SK-N-SH (cell line): ENCODE data around the gene ADPRHL1. TPM values are rescaled to one million over a fixed set of nuclear protein-coding genes. Genes with fewer than 3 reads are reported as not detected.

Experiments
- CTCF ChIA-PET: fragments of 300-600, 350-600 bp; formaldehyde crosslinking; extraction: SDS; loops from one replicate; lab custom pipeline; 2021; lab: Yijun Ruan, JAX
- POLR2A ChIA-PET: fragments of 350-600 bp; sonication (Branson Sonifier 250); formaldehyde crosslinking; extraction: SDS; loops from one replicate; lab custom pipeline; 2020; ENCODE audit warnings: antibody characterized with exemption, inconsistent platforms; lab: Yijun Ruan, JAX
- DNase-seq: peaks from one replicate; pipeline ENCODE4 v3.0.0; 2012
- H2AFZ ChIP-seq: fragments of 200-600 bp; sonication (generic); 2 replicates; pipeline ENCODE4 v1.8.1; 2016; ENCODE audit warnings: antibody characterized with exemption, mild to moderate bottlenecking, low read depth
- H3F3A ChIP-seq: fragments of 200-600 bp; sonication (generic); replicated peaks from 2 replicates; pipeline ENCODE3; 2016; ENCODE audit warnings: antibody characterized with exemption, mild to moderate bottlenecking; ENCODE audit not compliant: insufficient read depth
- H3K27ac ChIP-seq, 2 experiments: fragments of 200-500 bp in 1 of 2; fragments of 200-600 bp in 1 of 2; sonication (Bioruptor generic) in 1 of 2; sonication (generic), shearing (Covaris generic) in 1 of 2; 2 replicates each; pipeline versions ENCODE4 v1.5.1 to v1.6.1; 2014 to 2016; ENCODE audit warnings: low read depth in 2 of 2, inconsistent platforms in 1 of 2, low read length in 1 of 2, mild to moderate bottlenecking in 1 of 2, mixed read lengths in 1 of 2
- H3K27me3 ChIP-seq: fragments of 200-600 bp; sonication (generic), shearing (Covaris generic); 2 replicates; pipeline ENCODE4 v1.6.1; 2016; ENCODE audit warnings: mixed run types; ENCODE audit not compliant: insufficient read depth
- H3K36me3 ChIP-seq, 2 experiments: fragments of 200-500 bp in 1 of 2; fragments of 200-600 bp in 1 of 2; sonication (Bioruptor generic) in 1 of 2; sonication (generic) in 1 of 2; replicated peaks in 1 of 2; 2 replicates each; pipeline versions ENCODE3 to v1.5.1; 2014 to 2016; ENCODE audit warnings: low read length in 1 of 2, mild to moderate bottlenecking in 1 of 2; ENCODE audit not compliant: insufficient read depth in 2 of 2, control insufficient read depth in 1 of 2
- H3K4me1 ChIP-seq, 2 experiments: fragments of 200-500 bp in 1 of 2; fragments of 200-600 bp in 1 of 2; sonication (Bioruptor generic) in 1 of 2; sonication (generic), shearing (Covaris generic) in 1 of 2; 2 replicates each; pipeline versions ENCODE4 v1.5.1 to v1.6.1; 2014 to 2016; ENCODE audit warnings: low read depth in 1 of 2, low read length in 1 of 2, mixed run types in 1 of 2; ENCODE audit not compliant: insufficient read depth in 2 of 2, control insufficient read depth in 1 of 2
- H3K4me2 ChIP-seq: fragments of 200-600 bp; sonication (generic), shearing (Covaris generic); 2 replicates; pipeline ENCODE4 v1.6.1; 2017; ENCODE audit warnings: mixed run types
- H3K4me3 ChIP-seq, 2 experiments: fragments of 200-500 bp in 1 of 2; fragments of 200-600 bp in 1 of 2; sonication (Bioruptor generic) in 1 of 2; sonication (generic), shearing (Covaris generic) in 1 of 2; 2 replicates each; pipeline versions ENCODE4 v1.5.1 to v1.8.1; 2014 to 2016; ENCODE audit warnings: low read depth in 2 of 2, inconsistent platforms in 1 of 2, low read length in 1 of 2, mild to moderate bottlenecking in 1 of 2, mixed read lengths in 1 of 2, moderate library complexity in 1 of 2
- H3K79me2 ChIP-seq: fragments of 200-600 bp; sonication (generic); 2 replicates; pipeline ENCODE4 v1.8.1; 2017; ENCODE audit warnings: mild to moderate bottlenecking; ENCODE audit not compliant: insufficient read depth
- H3K9ac ChIP-seq: fragments of 200-600 bp; sonication (generic); 2 replicates; pipeline ENCODE4 v1.6.1; 2017; ENCODE audit warnings: mixed run types
- H3K9me2 ChIP-seq: fragments of 200-600 bp; sonication (generic); 2 replicates; pipeline ENCODE4 v1.6.1; 2017; ENCODE audit warnings: mixed run types
- H3K9me3 ChIP-seq: fragments of 200-600 bp; sonication (generic); 2 replicates; pipeline ENCODE4 v1.6.1; 2017; ENCODE audit warnings: mixed run types, mild to moderate bottlenecking, moderate library complexity
- H4K20me1 ChIP-seq: fragments of 200-600 bp; sonication (generic); 2 replicates; pipeline ENCODE4 v1.6.1; 2017; ENCODE audit warnings: mild to moderate bottlenecking, mixed run types; ENCODE audit not compliant: insufficient read depth
- EZH2phosphoT487 ChIP-seq: fragments of 200-600 bp; sonication (generic); IDR thresholded peaks from 2 replicates; pipeline ENCODE4 v1.6.1; 2017; ENCODE audit warnings: low read depth, mixed run types, mild to moderate bottlenecking, antibody characterized with exemption, moderate library complexity, borderline replicate concordance
- FOXM1 ChIP-seq: IDR thresholded peaks from 2 replicates; pipeline ENCODE4 v1.4.0; 2012; ENCODE audit warnings: low read depth, mild to moderate bottlenecking
- GATA2 ChIP-seq: sonication (generic); formaldehyde crosslinking; IDR thresholded peaks from 2 replicates; pipeline ENCODE4 v1.5.0; 2020; ENCODE audit warnings: mild to moderate bottlenecking, missing genetic modification reagents
- MAX ChIP-seq: IDR thresholded peaks from 2 replicates; pipeline ENCODE4 v1.4.0; 2012; ENCODE audit warnings: low read depth
- NFIC ChIP-seq: IDR thresholded peaks from 2 replicates; pipeline ENCODE4 v1.4.0; 2012; ENCODE audit warnings: borderline replicate concordance
- POLR2AphosphoS5 ChIP-seq: IDR thresholded peaks from 2 replicates; pipeline ENCODE4 v1.6.1; 2012; ENCODE audit warnings: low read depth, low read length
- RAD21 ChIP-seq: IDR thresholded peaks from 2 replicates; pipeline ENCODE4 v1.6.1; 2012; ENCODE audit warnings: mild to moderate bottlenecking, low read length
- RCOR1 ChIP-seq: fragments of 150-350 bp; IDR thresholded peaks from 2 replicates; pipeline ENCODE4 v1.6.1; 2017; ENCODE audit warnings: antibody characterized with exemption, low read length
- REST ChIP-seq: IDR thresholded peaks from 2 replicates; pipeline ENCODE4 v1.6.1; 2012; ENCODE audit warnings: mild to moderate bottlenecking, low read depth, low read length, moderate library complexity
- RFX5 ChIP-seq: IDR thresholded peaks from 2 replicates; pipeline ENCODE4 v1.6.1; 2012; ENCODE audit warnings: mild to moderate bottlenecking, improper control_type of control experiment, low read length
- RXRA ChIP-seq: IDR thresholded peaks from 2 replicates; pipeline ENCODE4 v1.4.0; 2012; ENCODE audit warnings: low read depth, mild to moderate bottlenecking, borderline replicate concordance
- TAF1 ChIP-seq: IDR thresholded peaks from 2 replicates; pipeline ENCODE4 v1.6.1; 2012; ENCODE audit warnings: low read depth, mild to moderate bottlenecking, low read length, moderate library complexity, borderline replicate concordance
- TEAD4 ChIP-seq: IDR thresholded peaks from 2 replicates; pipeline ENCODE4 v1.4.0; 2012; ENCODE audit warnings: mild to moderate bottlenecking, borderline replicate concordance; ENCODE audit not compliant: insufficient read depth
- USF1 ChIP-seq: IDR thresholded peaks from 2 replicates; pipeline ENCODE4 v1.4.0; 2012; ENCODE audit warnings: low read depth, borderline replicate concordance
- YY1 ChIP-seq: IDR thresholded peaks from 2 replicates; pipeline ENCODE4 v1.4.0; 2012; ENCODE audit warnings: low read depth, mild to moderate bottlenecking
- ZBTB33 ChIP-seq: IDR thresholded peaks from 2 replicates; pipeline ENCODE4 v1.4.0; 2012; ENCODE audit warnings: low read depth, borderline replicate concordance
- WGBS: methylation state at CpG from one replicate; pipeline ENCODE4 v1.1.6; 2017; ENCODE audit warnings: low lambda C conversion rate; 5-methylcytosine and 5-hydroxymethylcytosine counted together
- polyA plus RNA-seq, 3 experiments: library from polyadenylated mRNA; depleted of rRNA; stranded (reverse); fragments of >200 nt; gene quantifications; 2 replicates each; pipeline ENCODE4 v1.2.3, GENCODE V29; 2012

ADPRHL1 gene
- polyA plus RNA-seq, 1 of the 3 experiments (the other 2 are of a cell fraction), result 1.0 TPM

- WGBS, result 97% methylated on average over 7 of the region's 7 CpGs
- peaks cover 0 to 29% of the 10 kb centered on the region in 2 experiments; a peak in 2 of 4 replicates for H3K4me1 ChIP-seq
- ChIA-PET CTCF (interaction anchor here (0.8 to 6.0 kb wide), 4 partner anchors 25 to 79 kb away, joined by 3 to 34 read pairs (median 19); no protein-coding TSS in a partner anchor), POLR2A (no interaction called here)
- H3K9ac ChIP-seq, result no peak overlapping the region
- H2AFZ ChIP-seq, result no peak overlapping the region
- H3K27me3 ChIP-seq, result no peaks in the 10 kb centered on the region
- no peak overlapping the region for H3K4me2 ChIP-seq
- no peaks in the 10 kb centered on the region; the same call in 1 of the 2 replicates for H3K9me3 ChIP-seq
- peaks cover 31 to 37% of the 10 kb centered on the region in 2 experiments for H3K36me3 ChIP-seq
- peaks cover 25% of the 10 kb centered on the region for H4K20me1 ChIP-seq
- no peaks in the 10 kb centered on the region for H3F3A ChIP-seq
- DNase-seq, result no peak
- H3K27ac ChIP-seq, result no peak overlapping the region
- H3K79me2 ChIP-seq, result peaks cover 76% of the 10 kb centered on the region
- TF ChIP-seq YY1 (no peak), EZH2phosphoT487 (no peak), ZBTB33 (no peak), RXRA (no peak), RCOR1 (no peak), TEAD4 (no peak), USF1 (no peak), RAD21 (no peak), MAX (no peak), REST (no peak), POLR2AphosphoS5 (no peak), FOXM1 (no peak), NFIC (no peak), TAF1 (no peak), GATA2 (CRISPR knock-in tag) (no peak), RFX5 (no peak)
- no peaks in the 10 kb centered on the region for H3K9me2 ChIP-seq
- H3K4me3 ChIP-seq, result no peak overlapping the region
These were observed 29.8 kb upstream of the ADPRHL1 start for GRCh38 chr13:113483081-113483480.
